GM18520 (cell line): ENCODE results near the gene SULT1C3.
"Not testable (repeated sequence)": the region's sequence is repeated elsewhere in the genome, so short reads cannot be mapped to it uniquely, and the experiment has no call there.

ENCODE experiments used
- ATAC-seq: cut with Tn5 transposase; IDR thresholded peaks from one replicate; pipeline ENCODE4 v1.9.1; 2021; ENCODE audit not compliant: unreplicated experiment

Gene SULT1C3

GRCh38 chr2:108244667-108245414, 5.1 kb downstream of the SULT1C3 start:
- ATAC-seq = no peak

DNA sequence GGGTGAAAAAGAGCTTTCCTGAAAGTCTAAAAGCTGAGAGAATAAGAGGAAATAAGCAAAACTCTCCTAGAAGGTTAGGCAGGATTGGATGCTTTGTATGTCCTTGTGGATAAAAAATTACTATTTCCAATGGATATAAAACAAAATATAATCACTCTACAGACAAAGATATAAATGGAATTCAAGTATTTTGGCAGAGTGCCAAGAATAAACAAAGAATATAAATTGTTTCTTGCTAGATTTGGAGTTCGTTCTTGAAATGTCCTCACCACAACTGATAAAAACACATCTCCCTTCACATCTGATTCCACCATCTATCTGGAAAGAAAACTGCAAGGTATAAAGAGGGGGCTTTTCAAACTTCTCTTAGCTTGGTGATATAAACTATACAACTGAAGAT, 13.3 kb downstream of the SULT1C3 start:
- no peak for ATAC-seq

DNA sequence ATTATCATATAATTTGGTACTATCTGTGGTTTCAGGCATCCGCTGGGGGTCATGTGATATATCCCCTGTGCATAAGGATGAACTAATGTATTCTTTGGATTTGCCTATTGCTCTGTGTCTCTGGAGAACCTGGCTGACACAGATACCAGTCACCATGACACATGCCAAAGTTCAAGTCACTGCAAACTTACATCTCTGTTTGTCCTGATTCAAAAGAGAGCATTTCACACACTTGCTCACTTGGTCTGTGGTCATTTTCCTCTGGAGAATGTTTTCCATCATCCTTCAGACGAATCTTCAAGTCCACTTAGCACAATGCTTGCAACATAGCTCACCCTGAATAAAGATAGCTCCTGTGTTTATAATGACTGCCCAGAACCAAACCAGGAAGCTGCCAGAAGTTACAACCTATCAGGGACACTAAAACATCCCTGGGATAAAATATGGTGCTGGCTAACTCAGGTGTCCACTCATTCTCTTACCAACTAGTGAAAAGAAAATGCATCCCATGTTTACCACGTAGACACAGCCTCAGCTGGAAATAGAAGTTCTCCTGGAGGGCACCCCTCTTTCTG, 18.1 kb downstream of the SULT1C3 start:
- ATAC-seq = no peak

GRCh38 chr2:108260773-108261172, 21.0 kb downstream of the SULT1C3 start:
- ATAC-seq = no peak

DNA sequence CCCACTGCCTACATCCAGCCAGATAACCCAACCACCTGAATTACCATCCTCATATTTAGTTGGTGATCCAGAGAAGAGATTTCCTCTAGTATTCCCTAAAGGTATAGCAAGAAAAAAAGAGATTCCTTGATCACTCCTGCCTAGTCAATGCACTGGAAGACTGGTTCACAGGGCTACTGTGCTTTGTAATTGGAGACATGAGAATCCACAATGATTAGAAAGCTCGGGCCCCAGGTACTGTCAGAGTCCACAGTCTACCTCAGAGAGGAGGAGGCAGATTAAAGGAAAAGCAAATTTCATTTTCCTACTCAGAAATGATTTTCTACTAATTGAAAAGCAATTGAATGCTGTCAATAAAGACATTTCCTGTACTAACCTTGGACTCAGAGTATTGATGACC, 22.3 kb downstream of the SULT1C3 start:
- no peak for ATAC-seq

GRCh38 chr2:108263401-108263800, 23.6 kb downstream of the SULT1C3 start:
- ATAC-seq = no peak

DNA sequence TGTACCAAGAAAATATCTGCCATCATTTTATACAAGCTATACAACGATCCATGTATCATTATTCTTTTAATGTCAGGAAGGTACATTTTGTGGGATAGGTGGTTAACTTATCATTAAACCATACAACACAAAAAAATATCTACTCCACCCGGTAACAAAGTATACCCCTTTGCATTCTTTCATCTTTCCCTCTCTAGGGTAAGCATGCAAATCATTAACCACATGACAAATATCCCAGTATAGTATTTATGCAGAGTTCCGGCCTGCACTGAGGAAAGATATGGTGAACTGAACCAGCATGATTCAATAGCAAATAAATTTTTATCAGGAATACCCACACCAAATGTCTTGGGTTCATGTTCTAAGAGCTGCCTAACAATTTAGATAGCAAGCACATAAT, 26.4 kb downstream of the SULT1C3 start:
- no peak for ATAC-seq

DNA sequence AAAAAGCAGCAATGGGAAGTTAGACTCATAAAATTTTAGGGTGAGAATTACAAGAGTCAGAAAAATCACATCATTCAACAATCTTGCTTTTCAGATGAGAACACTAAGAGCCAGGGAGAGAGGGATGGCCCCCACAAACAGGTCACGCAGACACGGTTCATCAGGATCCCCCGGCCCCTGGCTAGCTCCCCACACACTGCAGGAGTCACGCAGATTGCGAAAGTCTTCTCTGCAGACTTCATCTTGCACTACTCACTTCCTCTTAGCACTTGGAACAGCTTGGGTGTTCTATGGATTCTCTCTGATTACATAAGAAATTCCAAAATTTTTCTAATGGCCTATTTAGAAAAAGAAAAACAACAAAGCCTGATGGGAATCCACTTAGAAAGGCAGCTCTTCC, 27.3 kb downstream of the SULT1C3 start:
- no peak for ATAC-seq

DNA sequence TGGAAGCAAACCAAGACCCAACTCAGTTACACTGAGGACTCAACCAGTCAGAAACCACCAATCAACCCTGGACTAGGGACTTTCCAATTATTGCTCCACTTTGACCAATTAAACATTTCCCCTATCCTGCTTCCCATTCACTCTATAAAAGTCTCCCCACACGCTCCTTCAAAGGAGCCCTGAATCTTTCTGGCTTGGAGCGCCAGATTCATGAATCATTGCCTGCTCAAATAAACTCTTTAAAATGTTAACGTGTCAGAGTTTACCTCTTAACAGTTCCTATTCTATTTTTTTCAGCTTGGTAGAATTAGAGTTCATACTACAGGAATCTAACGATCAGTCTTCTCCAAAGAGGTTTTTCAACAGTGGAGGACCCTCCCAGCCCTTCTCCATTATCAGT, 28.2 kb downstream of the SULT1C3 start:
- no peak for ATAC-seq

DNA sequence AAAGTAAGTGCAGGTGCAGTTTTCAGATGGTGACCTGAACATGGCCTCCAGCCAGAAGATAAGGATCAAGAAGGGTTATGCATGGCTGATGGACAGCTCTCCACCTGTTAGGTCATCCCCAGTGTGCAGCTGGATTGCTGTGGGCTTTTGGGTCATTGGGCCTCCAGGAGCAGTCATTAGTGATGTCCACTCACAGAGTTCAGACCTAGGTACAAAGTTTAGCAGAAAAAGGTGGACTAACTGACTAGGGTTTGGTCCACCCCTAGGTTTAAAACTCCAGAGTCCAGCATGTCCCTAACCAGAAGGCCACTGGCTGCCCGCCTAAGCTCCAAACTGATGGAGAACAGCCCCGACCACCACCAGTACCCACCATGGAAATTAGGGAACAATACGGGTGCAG, 30.6 kb downstream of the SULT1C3 start:
- ATAC-seq = no peak

GRCh38 chr2:108270768-108271506, 31.2 kb downstream of the SULT1C3 start:
- ATAC-seq = no peak

DNA sequence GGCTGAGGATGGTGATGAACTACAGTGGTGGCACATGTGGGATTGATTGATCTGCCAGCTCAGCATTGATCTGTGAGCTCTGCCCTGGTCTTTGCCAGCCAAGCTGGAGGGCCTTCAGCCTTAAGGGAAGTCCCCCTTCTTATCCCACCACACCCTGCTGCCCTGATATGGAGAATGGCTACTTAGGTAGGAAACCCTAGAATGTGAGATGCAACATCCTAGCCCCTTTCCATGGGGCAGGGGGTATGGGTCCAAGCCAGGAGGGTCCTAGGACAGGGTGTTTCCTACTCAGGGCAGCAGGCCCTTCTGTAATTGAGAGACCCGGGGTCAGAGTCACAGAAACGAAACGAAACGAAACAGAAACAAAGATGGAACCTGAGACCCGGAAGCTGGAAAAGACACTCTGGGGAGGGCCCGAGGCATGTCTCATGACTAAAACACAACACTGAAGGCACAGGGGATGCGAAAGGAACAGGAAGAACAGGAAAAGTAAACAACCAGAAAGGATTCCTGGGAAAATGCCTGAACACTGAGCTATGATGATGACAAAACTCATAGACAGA, 32.0 kb downstream of the SULT1C3 start:
- no peak for ATAC-seq

DNA sequence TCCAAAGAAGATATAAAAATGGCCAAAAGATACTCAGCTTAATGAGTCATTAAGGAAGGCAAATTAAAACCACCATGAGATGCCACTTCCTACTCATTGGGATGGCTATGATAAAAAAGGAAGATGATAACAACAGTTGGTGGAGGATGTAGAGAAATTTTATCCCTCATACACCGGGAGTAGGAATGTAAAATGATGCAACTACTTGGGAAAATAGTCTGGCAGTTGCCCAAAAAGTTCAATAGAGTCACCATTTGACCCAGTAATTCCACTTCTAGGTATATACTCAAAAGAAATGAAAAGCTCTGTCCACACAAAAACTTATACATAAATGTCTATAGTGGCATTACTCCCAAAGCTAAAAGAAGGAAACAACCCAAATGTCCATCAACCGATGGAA, 38.9 kb downstream of the SULT1C3 start:
- ATAC-seq = no peak

GRCh38 chr2:108279468-108279867, 39.7 kb downstream of the SULT1C3 start:
- ATAC-seq = no peak

GRCh38 chr2:108280466-108280865, 40.7 kb downstream of the SULT1C3 start:
- ATAC-seq = no peak

GRCh38 chr2:108284566-108284965, 44.8 kb downstream of the SULT1C3 start:
- not testable (repeated sequence) for ATAC-seq

GRCh38 chr2:108285616-108286015, 45.8 kb downstream of the SULT1C3 start:
- no peak for ATAC-seq

GRCh38 chr2:108287169-108287568, 47.4 kb downstream of the SULT1C3 start:
- no peak for ATAC-seq

DNA sequence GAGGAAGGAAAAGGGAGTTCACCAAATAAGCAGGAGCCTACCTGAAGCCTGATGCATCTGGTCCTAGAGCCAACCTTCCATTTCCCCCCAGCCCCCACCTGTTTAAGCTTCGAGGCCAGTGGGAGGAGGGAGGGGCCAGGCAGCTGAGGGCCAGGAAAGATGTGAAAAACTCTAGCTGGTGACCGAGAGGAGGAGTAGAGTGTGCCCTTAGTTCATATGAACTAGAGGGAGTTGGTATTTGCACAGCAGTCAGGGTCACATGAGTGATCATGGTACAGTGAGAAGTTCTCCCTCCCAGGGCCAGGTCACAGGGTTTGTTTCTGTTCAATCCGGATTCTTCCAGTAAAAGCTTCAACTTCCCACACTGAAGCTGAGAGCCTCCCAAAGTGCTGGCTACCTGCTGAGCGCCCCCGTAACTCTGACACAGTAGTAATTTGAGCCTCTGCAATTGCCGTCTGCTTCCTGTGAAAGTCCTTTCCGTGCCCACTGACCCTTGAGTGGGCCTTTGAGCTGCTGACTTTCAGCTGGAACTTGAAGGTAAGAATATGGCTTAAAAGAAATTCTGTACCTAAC, 48.9 kb downstream of the SULT1C3 start, which contains the start of gene SULT1C2:
SULT1C2 (plus strand) TSS at position 362 of the 573 bp plus-strand sequence. CDS start 4,773 bp downstream, outside the sequence.
- ATAC-seq = no peak

DNA sequence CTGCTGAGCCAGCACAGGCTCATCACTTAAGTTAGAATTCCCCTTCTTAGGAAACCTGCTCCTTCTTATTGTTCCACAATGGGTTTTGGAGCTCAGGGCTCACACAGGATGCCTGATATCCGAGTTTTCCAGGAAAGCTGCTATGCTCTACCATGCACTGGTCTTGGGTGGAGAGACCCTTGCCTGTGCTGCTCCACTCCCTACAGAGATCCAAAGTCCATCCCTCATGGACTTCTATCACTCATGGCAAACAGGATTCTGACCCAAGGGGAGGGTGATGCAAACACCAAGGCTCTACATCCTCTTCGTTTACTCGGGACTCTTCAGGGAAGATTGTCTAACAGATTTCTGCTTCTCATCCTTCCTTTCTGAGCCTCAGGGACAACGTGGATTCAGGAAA, 54.1 kb downstream of the SULT1C3 start:
- no peak for ATAC-seq

- no peak for ATAC-seq
Observed at GRCh38 chr2:108297436-108298141, 57.8 kb downstream of the SULT1C3 start.
